PC-3 (cell line): Measurements from ENCODE around the gene SYVN1.

ENCODE experiments used
- EZH2 ChIP-seq: fragments of 300-600 bp; sonication (generic); IDR thresholded peaks from one replicate; pipeline ENCODE4 v1.6.1; 2017; ENCODE audit warnings: antibody characterized with exemption, mild to moderate bottlenecking, low read length; ENCODE audit not compliant: unreplicated experiment
- TF ChIP-seq, protein P1 (sequence below): fragments of 300-600 bp; sonication (generic); conservative IDR thresholded peaks from 2 replicates; pipeline ENCODE4 v1.5.1; 2017; ENCODE audit warnings: antibody characterized with exemption, low read depth, mild to moderate bottlenecking, low read length

GRCh38 chr11:65180877-65181568 lies 46.7 kb upstream of the SYVN1 start:
- TF ChIP-seq, protein P1, sequence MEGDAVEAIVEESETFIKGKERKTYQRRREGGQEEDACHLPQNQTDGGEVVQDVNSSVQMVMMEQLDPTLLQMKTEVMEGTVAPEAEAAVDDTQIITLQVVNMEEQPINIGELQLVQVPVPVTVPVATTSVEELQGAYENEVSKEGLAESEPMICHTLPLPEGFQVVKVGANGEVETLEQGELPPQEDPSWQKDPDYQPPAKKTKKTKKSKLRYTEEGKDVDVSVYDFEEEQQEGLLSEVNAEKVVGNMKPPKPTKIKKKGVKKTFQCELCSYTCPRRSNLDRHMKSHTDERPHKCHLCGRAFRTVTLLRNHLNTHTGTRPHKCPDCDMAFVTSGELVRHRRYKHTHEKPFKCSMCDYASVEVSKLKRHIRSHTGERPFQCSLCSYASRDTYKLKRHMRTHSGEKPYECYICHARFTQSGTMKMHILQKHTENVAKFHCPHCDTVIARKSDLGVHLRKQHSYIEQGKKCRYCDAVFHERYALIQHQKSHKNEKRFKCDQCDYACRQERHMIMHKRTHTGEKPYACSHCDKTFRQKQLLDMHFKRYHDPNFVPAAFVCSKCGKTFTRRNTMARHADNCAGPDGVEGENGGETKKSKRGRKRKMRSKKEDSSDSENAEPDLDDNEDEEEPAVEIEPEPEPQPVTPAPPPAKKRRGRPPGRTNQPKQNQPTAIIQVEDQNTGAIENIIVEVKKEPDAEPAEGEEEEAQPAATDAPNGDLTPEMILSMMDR, result peak; percentile 82
- no peak for TF ChIP-seq EZH2
